Hepatocyte (in vitro differentiated cells): ENCODE data around the gene RPL7A. TPM values are rescaled to one million over a fixed set of nuclear protein-coding genes. Genes with fewer than 3 reads are reported as not detected.

Experiments
- DNase-seq: peaks from one replicate; pipeline ENCODE4 v3.0.0-alpha.2; 2016; ENCODE audit warnings: low spot score
- H2AFZ ChIP-seq: fragments of 200-600 bp; sonication (generic); 2 replicates; pipeline ENCODE4 v1.6.0; 2016; ENCODE audit warnings: antibody characterized with exemption, mild to moderate bottlenecking
- H3K27ac ChIP-seq: fragments of 200-600 bp; sonication (generic); 2 replicates; pipeline ENCODE4 v1.5.1; 2016; ENCODE audit warnings: mild to moderate bottlenecking
- H3K27me3 ChIP-seq: fragments of 200-600 bp; sonication (generic); 2 replicates; pipeline ENCODE4 v1.6.1; 2016
- H3K36me3 ChIP-seq: fragments of 200-600 bp; sonication (generic); replicated peaks from 2 replicates; pipeline ENCODE4 v1.5.1; 2016; ENCODE audit warnings: low read depth; ENCODE audit not compliant: insufficient read depth
- H3K4me1 ChIP-seq: fragments of 200-600 bp; sonication (generic); 2 replicates; pipeline ENCODE4 v1.5.1; 2016; ENCODE audit warnings: mild to moderate bottlenecking, moderate library complexity; ENCODE audit not compliant: insufficient read depth
- H3K4me2 ChIP-seq: fragments of 200-600 bp; sonication (generic); 2 replicates; pipeline ENCODE4 v1.6.0; 2016
- H3K4me3 ChIP-seq: fragments of 200-600 bp; sonication (generic); 2 replicates; pipeline ENCODE4 v1.5.1; 2016; ENCODE audit warnings: mild to moderate bottlenecking
- H3K79me2 ChIP-seq: fragments of 200-600 bp; sonication (generic); 2 replicates; pipeline ENCODE4 v1.6.0; 2017; ENCODE audit warnings: mild to moderate bottlenecking
- H3K9me2 ChIP-seq: fragments of 200-600 bp; sonication (generic); replicated peaks from 2 replicates; pipeline ENCODE4 v1.6.0; 2017; ENCODE audit warnings: mild to moderate bottlenecking; ENCODE audit not compliant: insufficient read depth
- H3K9me3 ChIP-seq: fragments of 200-600 bp; sonication (generic); 2 replicates; pipeline ENCODE4 v1.5.1; 2016; ENCODE audit warnings: low read depth, mild to moderate bottlenecking
- H4K20me1 ChIP-seq: fragments of 200-600 bp; sonication (generic); 2 replicates; pipeline ENCODE4 v1.6.0; 2016; ENCODE audit warnings: mild to moderate bottlenecking; ENCODE audit not compliant: insufficient read depth, poor library complexity, severe bottlenecking
- CTCF ChIP-seq: fragments of 200-600 bp; sonication (generic); IDR thresholded peaks from 2 replicates; pipeline ENCODE4 v1.5.1; 2016; ENCODE audit warnings: antibody characterized with exemption, mild to moderate bottlenecking; ENCODE audit not compliant: poor library complexity
- EZH2 ChIP-seq: fragments of 200-600 bp; sonication (generic); IDR thresholded peaks from 2 replicates; pipeline ENCODE4 v1.6.1; 2016; ENCODE audit warnings: antibody characterized with exemption, mild to moderate bottlenecking, borderline replicate concordance
- EZH2phosphoT487 ChIP-seq: fragments of 200-600 bp; sonication (generic); IDR thresholded peaks from one replicate; pipeline ENCODE4 v1.6.1; 2018; ENCODE audit warnings: antibody characterized with exemption, mild to moderate bottlenecking, low read depth, moderate library complexity; ENCODE audit not compliant: unreplicated experiment, severe bottlenecking
- WGBS: methylation state at CpG from one replicate; pipeline ENCODE4 v1.1.6; 2016; ENCODE audit warnings: low lambda C conversion rate; ENCODE audit errors: missing lambda C conversion rate; 5-methylcytosine and 5-hydroxymethylcytosine counted together
- polyA plus RNA-seq: library from polyadenylated mRNA; unstranded; fragments of >200 nt; fragmentation: Nextera tagmentation; extraction: Ambion mirVana; gene quantifications from 2 replicates; pipeline ENCODE4 v1.2.1, GENCODE V29; 2016
- total RNA-seq: library from RNA; depleted of rRNA; stranded (reverse); fragments of >200 nt; gene quantifications from 2 replicates; pipeline ENCODE4 v1.2.3, GENCODE V29; 2014

Gene RPL7A
- total and polyA plus RNA-seq, 2 experiments from 2014 or later, result 377 to 2,226 TPM

GRCh38 chr9:133321411-133321935 is 26.5 kb upstream of the RPL7A start:
- Histone ChIP-seq H3K9me3 (no peaks in the 10 kb centered on the region), H3K4me2 (no peak overlapping the region), H3K79me2 (no peaks in the 10 kb centered on the region), H3K27me3 (no peaks in the 10 kb centered on the region), H2AFZ (no peak overlapping the region), H3K4me3 (no peak overlapping the region), H3K27ac (no peak overlapping the region), H3K9me2 (no peaks in the 10 kb centered on the region), H3K4me1 (no peaks in the 10 kb centered on the region), H4K20me1 (no peaks in the 10 kb centered on the region), H3K36me3 (no peaks in the 10 kb centered on the region)
- DNase-seq, result no peak
- no peak for TF ChIP-seq EZH2phosphoT487
- 91% methylated on average over 13 of the region's 13 CpGs for WGBS

- Histone ChIP-seq H3K4me2 (no peak overlapping the region), H3K27ac (no peak overlapping the region), H3K9me2 (no peaks in the 10 kb centered on the region), H3K79me2 (no peaks in the 10 kb centered on the region), H3K4me1 (no peaks in the 10 kb centered on the region), H3K36me3 (no peaks in the 10 kb centered on the region), H3K9me3 (no peaks in the 10 kb centered on the region), H2AFZ (no peak overlapping the region), H3K27me3 (no peaks in the 10 kb centered on the region), H3K4me3 (no peak overlapping the region), H4K20me1 (no peaks in the 10 kb centered on the region)
- 95% methylated on average over 14 of the region's 14 CpGs for WGBS
- TF ChIP-seq EZH2phosphoT487 (no peak), CTCF (no peak), EZH2 (no peak)
- DNase-seq, result no peak
These were observed 25.3 kb upstream of the RPL7A start for GRCh38 chr9:133322701-133323100.

GRCh38 chr9:133323211-133323610 is 24.8 kb upstream of the RPL7A start:
- no peak for DNase-seq
- 92% methylated on average over 10 of the region's 10 CpGs for WGBS

More at GRCh38 chr9:133323211-133323610, 24.8 kb upstream of the RPL7A start:
- Histone ChIP-seq H3K9me2 (no peaks in the 10 kb centered on the region), H3K4me3 (no peak overlapping the region), H3K4me1 (no peaks in the 10 kb centered on the region), H3K79me2 (no peaks in the 10 kb centered on the region), H3K36me3 (no peaks in the 10 kb centered on the region), H3K27me3 (no peaks in the 10 kb centered on the region), H3K4me2 (no peak overlapping the region), H3K9me3 (no peaks in the 10 kb centered on the region), H2AFZ (no peak overlapping the region), H3K27ac (no peak overlapping the region), H4K20me1 (no peaks in the 10 kb centered on the region)
- no peak for TF ChIP-seq EZH2
- TF ChIP-seq EZH2phosphoT487, result no peak
- no peak for TF ChIP-seq CTCF
